HG03469 (cell line): Measurements from ENCODE around the gene SLC12A8.

Source experiments
- ATAC-seq: cut with Tn5 transposase; IDR thresholded peaks from one replicate; pipeline ENCODE4 v1.9.1; 2021; ENCODE audit warnings: mild to moderate bottlenecking, moderate library complexity, moderate number of reproducible peaks; ENCODE audit not compliant: unreplicated experiment

SLC12A8 gene

DNA sequence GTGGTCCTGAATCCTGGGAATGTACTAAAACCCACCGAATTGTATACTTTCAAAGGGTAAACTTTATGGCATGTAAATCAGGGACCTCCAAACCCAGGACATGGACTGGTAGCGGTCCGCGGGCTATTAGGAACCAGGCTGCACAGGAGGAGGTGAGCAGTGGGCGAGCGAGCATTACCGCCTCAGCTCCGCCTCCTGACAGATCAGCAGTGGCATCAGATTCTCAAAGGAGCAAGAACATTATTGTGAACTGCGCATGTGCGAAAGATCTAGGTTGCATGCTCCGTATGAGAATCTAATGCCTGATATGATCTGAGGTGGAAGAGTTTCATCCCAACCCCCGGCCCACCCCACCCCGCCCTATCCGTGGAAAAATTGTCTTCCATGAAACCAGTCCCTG is 178.9 kb downstream of the SLC12A8 start:
- ATAC-seq, result no peak

DNA sequence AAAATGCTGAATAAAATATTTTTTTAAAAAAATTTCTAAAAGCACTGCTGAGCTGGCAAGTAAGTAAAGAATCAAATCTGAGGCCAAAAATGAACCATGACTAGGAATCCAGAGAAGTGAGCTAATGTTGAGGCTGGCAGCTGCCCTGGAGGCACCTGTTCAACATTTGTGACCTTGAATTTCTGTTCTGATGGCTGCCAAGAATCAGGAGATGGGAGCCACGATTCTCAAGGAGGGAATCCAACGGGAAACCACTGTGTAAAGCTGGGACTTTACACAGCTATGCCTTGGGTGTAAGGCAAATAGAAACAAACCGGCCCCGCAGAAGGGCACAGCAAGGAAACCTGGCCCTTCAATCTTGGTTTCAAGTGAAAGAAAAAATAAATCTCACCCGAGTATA is 179.4 kb downstream of the SLC12A8 start:
- no peak for ATAC-seq

DNA sequence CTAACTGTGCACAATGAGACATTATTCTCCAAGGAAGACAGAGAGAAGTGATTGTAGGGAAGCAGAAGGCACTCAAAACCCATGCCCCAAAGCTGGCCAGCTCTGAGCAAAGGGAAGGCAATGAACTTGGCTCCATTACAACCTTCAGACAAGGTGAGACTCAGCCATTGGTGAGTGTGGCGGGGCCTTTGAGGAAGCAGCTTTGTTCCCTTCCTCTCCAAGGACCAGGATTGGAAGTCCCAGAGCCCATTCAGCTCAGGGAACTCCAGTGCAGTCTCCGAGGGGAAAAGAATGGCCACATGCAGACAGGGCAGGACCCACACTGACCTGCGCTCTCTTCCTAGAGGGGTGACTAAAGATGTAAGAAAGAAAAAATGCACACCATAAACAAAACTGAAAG is 179.9 kb downstream of the SLC12A8 start:
- no peak for ATAC-seq
